ENCODE data around the gene TBC1D1. TPM values are rescaled to one million over a fixed set of nuclear protein-coding genes. Genes with fewer than 3 reads are reported as not detected.

The TBC1D1 gene
- total RNA-seq, 1 experiment from 2014 or later: 56.0 TPM

GRCh38 chr4:38113551-38113950 is 222.7 kb downstream of the TBC1D1 start:
- TF ChIP-seq REST (IDR thresholded peaks at IDR 0.05; ENCODE audit: insufficient read depth in 1 of 2, low read depth in 2 of 2, low read length in 1 of 2): no peak
- no peak for TF ChIP-seq TCF7L2 (IDR thresholded peaks at IDR 0.05; ENCODE audit: low read depth, low read length)
- TF ChIP-seq POLR2AphosphoS5 (IDR thresholded peaks at IDR 0.05; ENCODE audit: low read depth, low read length): no peak
- TF ChIP-seq CTCF (IDR thresholded peaks at IDR 0.05): no peak
- no peak for TF ChIP-seq SIN3A (IDR thresholded peaks at IDR 0.05; ENCODE audit: borderline replicate concordance, insufficient read depth, low read depth, low read length)
- Histone ChIP-seq H3K36me3 (ENCODE audit: control insufficient read depth, insufficient read depth, low read length) (no peaks in the 10 kb centered on the region), H3K27me3 (ENCODE audit: control insufficient read depth, insufficient read depth, low read length) (no peaks in the 10 kb centered on the region), H3K4me3 (ENCODE audit: low read depth in 2 of 2, low read length in 2 of 2) (no peak overlapping the region), H3K9me3 (ENCODE audit: control insufficient read depth, insufficient read depth, low read depth, low read length) (no peaks in the 10 kb centered on the region), H3K27ac (ENCODE audit: low read length) (no peak overlapping the region), H3K4me1 (ENCODE audit: control insufficient read depth, insufficient read depth, low read length) (no peaks in the 10 kb centered on the region)
- ChIA-PET POLR2A (no interaction called here), CTCF (no interaction called here)
- in situ Hi-C loops (cut with HindIII; ENCODE audit: low pct_unique_long_range_greater_than_20kb, low sequenced_read_pairs): no loop called here
- no peak for ATAC-seq
- intact Hi-C loops (cut with micrococcal nuclease; ENCODE audit: unreplicated experiment): no loop called here
- DNase-seq (ENCODE audit: low read depth, low spot score): no peak
- BruUV-seq (replicated peaks): no TSS peak

DNA sequence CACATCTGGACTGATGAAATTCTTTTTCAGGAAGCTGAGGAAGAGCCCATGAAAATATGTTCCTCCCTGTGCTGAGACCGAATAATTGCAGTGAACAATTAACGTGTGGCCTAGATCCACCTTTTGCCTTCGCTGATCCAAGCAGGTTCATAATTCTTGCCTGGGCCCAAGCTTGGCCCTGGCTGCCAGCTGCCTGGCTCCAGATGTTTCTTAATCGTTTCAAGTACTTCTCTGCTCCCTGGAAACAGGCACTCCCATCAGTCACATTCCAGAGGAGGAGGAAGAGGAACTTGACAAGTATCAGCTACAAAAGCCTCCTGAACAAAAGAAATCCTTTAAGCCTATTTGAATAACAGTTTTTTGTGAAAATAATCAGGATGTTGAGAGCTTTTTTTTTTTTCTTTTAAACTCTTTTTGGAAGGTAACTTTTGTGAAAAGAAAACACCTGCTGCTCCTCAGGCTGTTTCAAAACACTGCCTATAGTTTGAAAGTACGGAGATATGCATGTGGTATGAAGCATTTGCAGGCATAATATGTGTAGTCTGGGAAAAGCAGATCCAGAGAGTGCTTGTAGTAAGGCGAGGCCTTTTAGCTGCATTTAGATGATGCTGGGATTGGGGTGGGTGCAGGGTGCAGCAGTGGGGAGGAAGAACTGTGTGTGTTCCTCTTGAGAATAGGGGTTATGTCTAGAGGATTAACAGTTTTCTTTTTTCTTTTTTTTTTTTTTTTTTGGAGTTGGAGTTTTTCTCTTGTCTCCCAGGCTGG is 223.7 kb downstream of the TBC1D1 start:
- no peaks in the 10 kb centered on the region for H3K4me1 ChIP-seq (ENCODE audit: control insufficient read depth, insufficient read depth, low read length)
- TF ChIP-seq TCF7L2 (IDR thresholded peaks at IDR 0.05; ENCODE audit: low read depth, low read length) (no peak), POLR2AphosphoS5 (IDR thresholded peaks at IDR 0.05; ENCODE audit: low read depth, low read length) (no peak), REST (IDR thresholded peaks at IDR 0.05; ENCODE audit: insufficient read depth in 1 of 2, low read depth in 2 of 2, low read length in 1 of 2) (no peak), CTCF (IDR thresholded peaks at IDR 0.05) (no peak), SIN3A (IDR thresholded peaks at IDR 0.05; ENCODE audit: borderline replicate concordance, insufficient read depth, low read depth, low read length) (no peak)
- in situ Hi-C loops (cut with HindIII; ENCODE audit: low pct_unique_long_range_greater_than_20kb, low sequenced_read_pairs): no loop called here
- no peaks in the 10 kb centered on the region for H3K27me3 ChIP-seq (ENCODE audit: control insufficient read depth, insufficient read depth, low read length)
- ATAC-seq: no peak
- POLR2A ChIA-PET: no interaction called here
- H3K27ac ChIP-seq (ENCODE audit: low read length): no peak overlapping the region
- no TSS peak for BruUV-seq (replicated peaks)
- no peaks in the 10 kb centered on the region for H3K36me3 ChIP-seq (ENCODE audit: control insufficient read depth, insufficient read depth, low read length)
- H3K4me3 ChIP-seq (ENCODE audit: low read depth in 2 of 2, low read length in 2 of 2): no peak overlapping the region
- no peaks in the 10 kb centered on the region for H3K9me3 ChIP-seq (ENCODE audit: control insufficient read depth, insufficient read depth, low read depth, low read length)
- intact Hi-C loops (cut with micrococcal nuclease; ENCODE audit: unreplicated experiment): no loop called here
- DNase-seq (ENCODE audit: low read depth, low spot score): no peak
- CTCF ChIA-PET: no interaction called here
